Liver (tissue), 3 donors: Measurements from ENCODE around the gene FKBP5.

Experiments used
- EGR1 ChIP-seq, 2 donors: IDR thresholded peaks; 2 replicates each; pipeline ENCODE4 v1.6.1; 2016 to 2018; ENCODE audit warnings: antibody characterized with exemption in 2 of 2, low read depth in 2 of 2
- FOXA1 ChIP-seq: IDR thresholded peaks from 2 replicates; pipeline ENCODE4 v1.6.1; 2016; ENCODE audit warnings: antibody characterized with exemption
- GABPA ChIP-seq, 2 donors: IDR thresholded peaks in 1 of 2; conservative IDR thresholded peaks in 1 of 2; 2 replicates each; pipeline ENCODE4 v1.6.1; 2016; ENCODE audit warnings: antibody characterized with exemption in 2 of 2, mild to moderate bottlenecking in 1 of 2, moderate library complexity in 1 of 2
- JUND ChIP-seq, 2 donors: IDR thresholded peaks; 2 replicates each; pipeline ENCODE4 v1.6.1; 2016; ENCODE audit warnings: antibody characterized with exemption in 2 of 2
- RAD21 ChIP-seq, 2 donors: IDR thresholded peaks; 2 replicates each; pipeline ENCODE4 v1.6.1; 2016; ENCODE audit warnings: antibody characterized with exemption in 2 of 2, mild to moderate bottlenecking in 2 of 2
- SP1 ChIP-seq: IDR thresholded peaks from 2 replicates; pipeline ENCODE4 v1.6.1; 2018; ENCODE audit warnings: antibody characterized with exemption, mild to moderate bottlenecking
- YY1 ChIP-seq: IDR thresholded peaks from 2 replicates; pipeline ENCODE4 v1.6.1; 2016; ENCODE audit warnings: antibody characterized with exemption, mild to moderate bottlenecking
- TF ChIP-seq, protein P1 (sequence below): fragments of 150-350 bp; IDR thresholded peaks from 2 replicates; pipeline ENCODE4 v1.5.1; 2017; ENCODE audit warnings: improper control_type of control experiment, low read depth, low read length; ENCODE audit not compliant: missing input control
- TF ChIP-seq, protein P2 (sequence below): IDR thresholded peaks from 2 replicates; pipeline ENCODE4 v1.6.1; 2016; ENCODE audit warnings: antibody characterized with exemption
- TF ChIP-seq, protein P3 (sequence below): IDR thresholded peaks from 2 replicates; pipeline ENCODE4 v1.6.1; 2016; ENCODE audit warnings: antibody characterized with exemption
- donor health status: healthy.
- donor health status: healthy.

DNA sequence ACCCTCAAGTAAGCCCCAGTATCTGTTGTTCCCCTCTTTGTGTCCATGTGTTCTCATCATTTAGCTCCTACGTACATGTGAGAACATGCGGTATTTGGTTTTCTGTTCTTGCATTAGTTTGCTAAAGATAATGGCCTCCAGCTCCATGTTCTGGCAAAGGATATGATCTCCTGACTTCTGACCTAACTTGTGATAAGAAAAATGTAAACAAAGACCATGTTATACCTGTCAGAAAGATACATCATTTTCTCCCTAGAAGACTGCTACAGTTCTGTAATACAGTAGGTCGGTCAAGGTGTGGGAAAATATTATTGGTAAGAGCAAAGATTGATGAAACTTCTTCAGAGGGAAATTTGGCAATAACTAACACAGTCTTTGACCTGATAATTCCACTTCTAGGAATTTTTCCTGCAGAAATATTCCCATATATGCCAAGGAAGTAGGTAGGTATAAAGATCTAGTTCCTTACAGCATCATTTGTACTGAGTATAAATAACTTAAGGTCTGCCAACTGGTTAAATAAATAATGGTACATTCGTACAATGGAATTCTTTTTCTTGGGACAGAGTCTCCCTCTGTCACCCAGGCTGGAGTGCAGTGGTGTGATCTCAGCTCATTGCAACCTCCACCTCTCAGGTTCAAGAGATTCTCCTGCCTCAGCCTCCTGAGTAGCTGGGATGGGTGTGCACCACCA is 19.1 kb upstream of the FKBP5 start:
- TF ChIP-seq YY1: no peak
- TF ChIP-seq, protein P1, sequence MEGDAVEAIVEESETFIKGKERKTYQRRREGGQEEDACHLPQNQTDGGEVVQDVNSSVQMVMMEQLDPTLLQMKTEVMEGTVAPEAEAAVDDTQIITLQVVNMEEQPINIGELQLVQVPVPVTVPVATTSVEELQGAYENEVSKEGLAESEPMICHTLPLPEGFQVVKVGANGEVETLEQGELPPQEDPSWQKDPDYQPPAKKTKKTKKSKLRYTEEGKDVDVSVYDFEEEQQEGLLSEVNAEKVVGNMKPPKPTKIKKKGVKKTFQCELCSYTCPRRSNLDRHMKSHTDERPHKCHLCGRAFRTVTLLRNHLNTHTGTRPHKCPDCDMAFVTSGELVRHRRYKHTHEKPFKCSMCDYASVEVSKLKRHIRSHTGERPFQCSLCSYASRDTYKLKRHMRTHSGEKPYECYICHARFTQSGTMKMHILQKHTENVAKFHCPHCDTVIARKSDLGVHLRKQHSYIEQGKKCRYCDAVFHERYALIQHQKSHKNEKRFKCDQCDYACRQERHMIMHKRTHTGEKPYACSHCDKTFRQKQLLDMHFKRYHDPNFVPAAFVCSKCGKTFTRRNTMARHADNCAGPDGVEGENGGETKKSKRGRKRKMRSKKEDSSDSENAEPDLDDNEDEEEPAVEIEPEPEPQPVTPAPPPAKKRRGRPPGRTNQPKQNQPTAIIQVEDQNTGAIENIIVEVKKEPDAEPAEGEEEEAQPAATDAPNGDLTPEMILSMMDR: no peak
- TF ChIP-seq FOXA1: no peak
- no peak for TF ChIP-seq GABPA (IDR thresholded peaks at IDR 0.05 in 1 of 2, conservative IDR thresholded peaks at IDR 0.05 in 1 of 2)
- TF ChIP-seq, protein P2, sequence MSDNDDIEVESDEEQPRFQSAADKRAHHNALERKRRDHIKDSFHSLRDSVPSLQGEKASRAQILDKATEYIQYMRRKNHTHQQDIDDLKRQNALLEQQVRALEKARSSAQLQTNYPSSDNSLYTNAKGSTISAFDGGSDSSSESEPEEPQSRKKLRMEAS: no peak
- no peak for TF ChIP-seq SP1
- TF ChIP-seq, protein P3, sequence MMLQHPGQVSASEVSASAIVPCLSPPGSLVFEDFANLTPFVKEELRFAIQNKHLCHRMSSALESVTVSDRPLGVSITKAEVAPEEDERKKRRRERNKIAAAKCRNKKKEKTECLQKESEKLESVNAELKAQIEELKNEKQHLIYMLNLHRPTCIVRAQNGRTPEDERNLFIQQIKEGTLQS: no peak
- no peak for TF ChIP-seq EGR1 (IDR thresholded peaks at IDR 0.05; ENCODE audit: low read depth in 2 of 2)
- no peak for TF ChIP-seq JUND (IDR thresholded peaks at IDR 0.05)
- TF ChIP-seq RAD21 (IDR thresholded peaks at IDR 0.05): no peak
